HG02623 (cell line): ENCODE measurements around the gene LEKR1.
A peak's percentile ranks its signal among the peaks of the same experiment; 100 is the strongest.
"Not testable (repeated sequence)": the region's sequence is repeated elsewhere in the genome, so short reads cannot be mapped to it uniquely, and the experiment has no call there.

Experiments used
- ATAC-seq: cut with Tn5 transposase; IDR thresholded peaks from one replicate; pipeline ENCODE4 v1.9.1; 2021; ENCODE audit warnings: moderate library complexity; ENCODE audit not compliant: unreplicated experiment

The LEKR1 gene

GRCh38 chr3:156834435-156834834, 8.3 kb downstream of the LEKR1 start:
- no peak for ATAC-seq

- no peak for ATAC-seq
These were observed 8.9 kb downstream of the LEKR1 start for GRCh38 chr3:156834962-156835535.

GRCh38 chr3:156836701-156837100, 10.5 kb downstream of the LEKR1 start:
- no peak for ATAC-seq

- ATAC-seq = no peak
These were observed 11.0 kb downstream of the LEKR1 start for GRCh38 chr3:156837115-156837514.

- no peak for ATAC-seq
These were observed 11.9 kb downstream of the LEKR1 start for GRCh38 chr3:156838035-156838434.

- ATAC-seq = no peak
These were observed 14.9 kb downstream of the LEKR1 start for GRCh38 chr3:156840826-156841689.

GRCh38 chr3:156843071-156843808, 17.1 kb downstream of the LEKR1 start:
- no peak for ATAC-seq

GRCh38 chr3:156847752-156848448, 21.7 kb downstream of the LEKR1 start:
- no peak for ATAC-seq

GRCh38 chr3:156859578-156859977, 33.4 kb downstream of the LEKR1 start:
- ATAC-seq = peak; percentile 90

GRCh38 chr3:156860873-156861272, 34.7 kb downstream of the LEKR1 start:
- ATAC-seq = no peak

GRCh38 chr3:156862338-156862737, 36.2 kb downstream of the LEKR1 start:
- ATAC-seq = no peak

- no peak for ATAC-seq
These were observed 39.6 kb downstream of the LEKR1 start for GRCh38 chr3:156865732-156866131.

GRCh38 chr3:156867174-156867573, 41.0 kb downstream of the LEKR1 start:
- ATAC-seq = no peak

GRCh38 chr3:156867920-156868319, 41.8 kb downstream of the LEKR1 start:
- no peak for ATAC-seq

- no peak for ATAC-seq
These were observed 47.8 kb downstream of the LEKR1 start for GRCh38 chr3:156873906-156874305.

GRCh38 chr3:156879491-156879890, 53.3 kb downstream of the LEKR1 start:
- not testable (repeated sequence) for ATAC-seq

GRCh38 chr3:156885761-156886160, 59.6 kb downstream of the LEKR1 start:
- no peak for ATAC-seq

GRCh38 chr3:156888176-156888575, 62.0 kb downstream of the LEKR1 start:
- no peak for ATAC-seq

- ATAC-seq = no peak
These were observed 62.4 kb downstream of the LEKR1 start for GRCh38 chr3:156888576-156888975.

GRCh38 chr3:156892701-156893100, 66.5 kb downstream of the LEKR1 start:
- no peak for ATAC-seq

GRCh38 chr3:156895374-156895773, 69.2 kb downstream of the LEKR1 start:
- ATAC-seq = not testable (repeated sequence)
